Measurements from ENCODE around the gene LGI4. TPM values are rescaled to one million over a fixed set of nuclear protein-coding genes. Genes with fewer than 3 reads are reported as not detected.
"Not testable (repeated sequence)": the region's sequence is repeated elsewhere in the genome, so short reads cannot be mapped to it uniquely, and the experiment has no call there.

Gene LGI4
- polyA plus RNA-seq, 3 donors: 2.2 to 3.0 (median 2.3) TPM

DNA sequence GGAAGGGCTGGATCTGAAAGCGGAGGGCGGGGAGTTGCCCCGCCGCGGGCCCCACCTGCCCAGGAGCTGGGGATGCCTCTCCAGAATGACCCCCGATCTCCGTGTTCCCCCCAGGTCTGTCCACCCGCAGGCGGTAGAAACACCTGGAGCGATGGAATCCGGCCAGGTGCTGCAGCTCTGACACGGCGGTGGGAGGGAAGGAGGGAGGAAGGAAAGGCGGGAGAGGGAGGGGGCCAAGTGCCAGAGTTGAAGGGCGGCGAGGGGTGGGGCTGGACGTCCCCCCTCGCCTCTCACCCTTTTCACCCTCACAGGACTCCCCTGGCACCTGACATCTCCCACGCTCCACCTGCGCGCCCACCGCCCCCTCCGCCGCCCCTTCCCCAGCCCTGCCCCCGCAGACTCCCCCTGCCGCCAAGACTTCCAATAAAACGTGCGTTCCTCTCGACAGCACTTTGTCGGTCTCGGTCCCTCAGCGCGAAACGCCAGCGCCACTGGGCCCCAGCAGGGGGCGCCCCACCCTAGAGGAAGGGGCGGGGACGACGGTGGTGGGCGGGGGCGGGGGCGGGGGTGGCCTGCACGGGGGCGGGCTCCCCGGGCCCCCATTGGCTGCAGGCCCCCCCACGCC is 7.9 kb upstream of the LGI4 start:
- DNase-seq (ENCODE audit: low read depth in 3 of 3, low spot score in 2 of 3): no peak

DNA sequence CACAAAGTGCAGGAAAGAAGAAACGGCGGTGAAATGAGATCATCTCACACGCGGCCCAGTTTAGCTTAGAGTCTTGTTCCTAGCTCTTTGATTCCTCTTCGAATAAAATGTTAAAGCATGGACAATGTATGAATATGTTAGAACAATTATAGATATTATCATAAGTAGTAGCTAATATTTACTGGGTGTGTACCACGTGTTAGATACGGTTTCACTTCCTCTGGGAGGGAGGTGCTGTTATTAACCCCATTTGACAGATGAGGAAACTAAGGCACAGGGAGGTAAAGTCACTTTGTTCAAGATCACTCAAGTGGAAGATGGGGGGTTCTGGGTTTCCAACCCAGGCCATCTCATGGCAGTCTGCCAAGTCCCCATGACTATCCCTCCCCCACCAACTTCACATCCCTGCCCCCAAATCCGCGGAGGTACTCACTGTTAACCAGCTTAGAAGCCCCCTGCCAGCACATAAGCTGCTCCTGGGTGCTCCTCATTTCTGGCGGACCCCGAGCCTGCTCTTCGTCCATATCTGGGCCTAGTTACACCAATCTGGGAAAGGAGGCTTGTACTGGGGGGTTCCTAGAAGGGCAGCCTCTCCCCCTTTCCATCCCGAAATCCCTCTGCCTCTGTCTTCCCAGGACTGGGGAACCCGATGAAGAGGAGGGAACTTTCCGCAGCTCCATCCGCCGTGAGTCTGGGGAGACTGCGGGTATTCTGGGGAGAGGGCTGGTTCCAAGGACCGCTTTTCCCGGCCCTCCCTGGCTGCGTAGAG is 7.2 kb upstream of the LGI4 start:
- no peak for DNase-seq (ENCODE audit: low read depth in 3 of 3, low spot score in 2 of 3)

DNA sequence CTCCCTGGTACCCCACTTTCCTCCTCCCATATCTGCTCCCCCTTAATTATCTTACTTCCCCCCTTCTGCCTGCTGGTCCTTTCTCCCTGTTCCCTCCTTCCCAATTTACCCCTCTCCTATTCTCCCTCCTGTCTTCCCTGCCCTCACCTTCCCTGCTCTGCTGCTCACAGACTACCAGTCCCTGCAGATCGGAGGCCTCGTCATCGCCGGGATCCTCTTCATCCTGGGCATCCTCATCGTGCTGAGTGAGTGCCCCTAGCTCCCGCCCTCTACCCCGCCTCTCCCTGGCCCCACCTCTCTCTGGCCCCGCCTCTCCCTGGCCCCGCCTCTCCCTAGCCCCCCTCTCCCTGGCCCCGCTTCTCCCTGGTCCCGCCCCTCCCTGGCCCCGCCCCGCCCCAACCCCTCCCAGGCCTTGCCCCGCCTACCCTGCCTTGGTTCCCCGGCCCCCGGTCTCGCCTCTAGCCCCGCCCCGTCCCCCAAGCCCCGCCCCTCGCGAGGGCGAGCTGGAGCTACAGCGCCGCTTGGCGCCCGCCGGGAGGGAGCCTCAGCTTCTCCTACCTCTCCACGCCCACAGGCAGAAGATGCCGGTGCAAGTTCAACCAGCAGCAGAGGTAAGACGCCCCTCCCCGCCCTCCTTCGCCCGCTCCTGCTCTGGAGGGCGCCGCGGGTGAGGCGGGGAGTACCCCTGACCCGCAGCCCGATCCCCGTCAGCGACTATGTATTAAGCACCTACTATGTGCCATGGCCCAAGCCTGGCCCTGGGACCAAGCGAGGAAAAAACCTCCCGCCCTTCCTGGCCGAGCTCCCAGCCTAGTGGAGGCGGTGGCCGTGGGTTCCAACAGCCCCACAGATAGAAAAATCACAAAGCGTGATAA is 6.3 kb upstream of the LGI4 start:
- no peak for DNase-seq (ENCODE audit: low read depth in 3 of 3, low spot score in 2 of 3)

DNA sequence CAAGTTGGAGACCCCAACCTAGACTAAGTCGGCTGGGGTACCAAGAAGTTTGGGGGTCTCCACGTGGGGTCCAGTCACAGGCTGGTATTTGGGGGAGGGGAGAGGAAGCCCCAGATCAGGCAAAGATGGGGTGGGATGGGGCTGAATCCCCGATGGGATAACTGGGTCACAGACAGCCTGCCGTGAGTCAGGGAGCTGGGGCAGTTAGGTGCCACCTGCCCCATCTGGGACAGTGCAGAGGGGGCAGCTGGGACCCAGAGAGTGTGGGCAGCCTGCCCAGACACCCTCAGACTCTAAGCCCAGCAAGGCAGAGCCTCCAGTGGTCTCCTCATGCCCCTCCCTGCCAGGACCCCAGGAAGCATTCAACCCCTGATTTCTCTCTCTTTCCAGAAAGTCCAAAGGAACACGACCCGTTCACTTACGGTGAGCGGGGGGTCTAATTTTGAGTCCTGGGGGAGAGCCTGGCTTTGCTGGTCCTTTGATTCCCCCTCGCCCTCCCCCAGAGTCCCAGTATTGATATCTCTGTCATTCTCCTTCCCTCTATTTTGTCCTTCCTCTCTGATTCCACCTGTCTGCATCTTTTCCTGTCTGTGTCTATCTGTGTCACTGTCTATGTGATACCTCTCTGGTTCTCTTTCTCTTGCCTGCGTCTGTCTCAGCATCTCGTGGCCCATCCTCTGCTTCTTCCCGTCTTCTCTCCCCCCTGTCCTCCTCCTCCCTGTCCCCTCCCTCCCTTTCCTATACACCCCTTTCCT is 5.5 kb upstream of the LGI4 start:
- no peak for DNase-seq (ENCODE audit: low read depth in 3 of 3, low spot score in 2 of 3)

DNA sequence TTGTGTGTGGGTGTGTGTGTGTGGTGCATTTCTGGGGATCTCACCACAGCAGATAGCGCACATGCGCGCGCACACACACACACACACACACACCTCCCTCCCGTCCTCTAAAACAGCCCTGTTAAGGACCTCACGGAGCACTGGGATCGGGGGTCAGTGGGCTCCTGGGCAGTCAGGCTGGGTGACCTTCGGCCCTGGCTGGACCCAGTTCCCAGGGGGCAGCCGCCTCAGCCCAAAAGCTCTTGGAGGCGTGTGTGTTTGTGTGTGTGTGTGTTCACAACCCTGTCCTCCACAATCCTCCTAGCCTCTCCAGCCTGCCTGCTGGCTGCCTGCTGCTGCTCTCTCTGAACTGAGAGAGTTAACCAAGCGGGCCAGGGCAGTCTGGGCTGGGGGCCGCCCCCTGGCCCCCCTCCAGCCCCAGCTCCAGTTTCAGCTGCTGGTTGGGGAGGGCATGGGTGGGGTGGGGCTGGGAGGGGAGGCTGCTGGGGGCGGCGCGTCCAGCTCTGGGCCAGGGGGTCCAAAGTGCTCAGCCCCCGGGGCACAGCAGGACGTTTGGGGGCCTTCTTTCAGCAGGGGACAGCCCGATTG is 3.5 kb upstream of the LGI4 start, which contains the start of gene FXYD1:
TSS of gene FXYD1 (plus strand) at position 520 of the 588 bp plus-strand sequence. CDS start 1,256 bp downstream, outside the sequence.
- no peak for DNase-seq (ENCODE audit: low read depth in 3 of 3, low spot score in 2 of 3)

DNA sequence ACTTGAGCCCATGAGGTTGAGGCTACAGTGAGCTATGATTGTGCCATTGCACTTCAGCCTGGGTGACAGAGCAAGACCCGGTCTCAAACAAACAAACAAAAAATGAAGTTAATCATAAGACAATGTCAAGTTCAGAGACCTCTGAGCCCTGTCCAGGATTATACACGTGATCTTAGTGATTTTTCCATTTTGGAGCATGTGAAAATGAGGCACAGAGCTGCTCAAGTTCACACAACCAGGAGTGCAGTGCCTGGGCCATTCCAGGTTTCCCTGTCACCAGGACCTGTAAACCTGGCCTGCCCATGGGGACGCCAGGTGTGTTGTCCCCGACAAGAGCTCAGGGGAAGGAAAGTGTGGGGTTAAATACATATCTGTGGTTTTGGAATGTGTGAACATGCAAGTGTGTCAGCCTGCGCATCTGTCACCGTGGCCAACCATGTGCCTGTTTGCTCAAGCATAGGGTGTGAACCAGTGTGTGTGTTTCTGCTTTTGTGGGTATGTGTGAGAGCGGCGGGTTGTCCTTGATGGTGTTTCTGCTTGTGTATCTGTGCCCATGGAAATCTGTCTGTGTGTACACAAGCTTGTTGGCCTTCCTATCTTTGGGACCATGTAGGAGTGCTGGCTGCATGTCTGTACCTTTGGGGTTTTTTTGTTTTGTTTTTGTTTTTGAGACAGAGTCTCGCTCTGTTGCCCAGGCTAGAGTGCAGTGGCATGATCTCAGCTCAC is 2.3 kb upstream of the LGI4 start:
- no peak for DNase-seq (ENCODE audit: low read depth in 3 of 3, low spot score in 2 of 3)

DNA sequence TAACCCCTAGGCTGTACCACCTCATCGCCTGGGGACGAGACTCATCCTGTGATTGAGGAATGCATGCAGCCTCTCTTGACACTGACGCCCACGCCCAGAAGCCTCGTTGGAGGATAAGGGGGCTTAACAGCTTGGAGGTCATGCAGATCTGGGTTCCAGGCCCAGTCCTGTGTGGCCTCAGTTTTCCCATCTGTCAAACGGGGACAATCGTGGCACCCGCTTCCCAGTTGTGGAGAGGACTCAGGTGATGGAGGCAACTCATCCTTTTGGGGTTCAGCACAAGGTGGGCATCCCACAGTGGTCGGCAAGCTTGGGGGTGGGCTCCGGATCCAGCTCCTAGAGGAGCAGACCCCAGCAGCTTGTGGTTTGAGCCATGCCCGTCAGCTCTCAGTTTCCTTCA is 1.4 kb upstream of the LGI4 start:
- no peak for DNase-seq (ENCODE audit: low read depth in 3 of 3, low spot score in 2 of 3)

DNA sequence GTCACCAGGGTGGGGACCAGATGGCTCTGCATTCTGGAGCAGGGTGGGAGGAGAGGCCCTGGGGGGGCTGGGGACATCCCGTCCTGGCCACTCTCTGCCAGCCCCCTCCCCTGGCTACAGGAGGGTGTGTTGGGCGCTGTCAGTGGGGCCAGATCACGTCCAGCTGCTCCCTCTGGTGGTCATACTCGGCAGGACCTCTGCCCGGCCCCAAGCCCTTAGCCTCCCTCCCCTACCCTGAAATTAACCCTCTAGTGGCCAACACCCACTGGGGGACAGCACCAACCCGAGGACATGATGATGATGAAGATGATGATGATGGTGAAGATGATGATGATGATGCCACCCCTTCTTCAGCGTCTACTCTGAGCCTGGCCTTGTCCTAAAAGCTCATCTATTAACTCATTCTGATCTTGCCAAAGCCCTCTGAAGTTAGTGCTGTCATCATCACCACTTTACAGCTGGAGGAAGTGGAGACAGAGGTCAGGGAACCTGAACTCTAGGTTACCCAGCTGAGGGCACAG is 590 bp upstream of the LGI4 start:
- DNase-seq (ENCODE audit: low read depth in 3 of 3, low spot score in 2 of 3): peak in 1 of 3 donors; percentile 75

DNA sequence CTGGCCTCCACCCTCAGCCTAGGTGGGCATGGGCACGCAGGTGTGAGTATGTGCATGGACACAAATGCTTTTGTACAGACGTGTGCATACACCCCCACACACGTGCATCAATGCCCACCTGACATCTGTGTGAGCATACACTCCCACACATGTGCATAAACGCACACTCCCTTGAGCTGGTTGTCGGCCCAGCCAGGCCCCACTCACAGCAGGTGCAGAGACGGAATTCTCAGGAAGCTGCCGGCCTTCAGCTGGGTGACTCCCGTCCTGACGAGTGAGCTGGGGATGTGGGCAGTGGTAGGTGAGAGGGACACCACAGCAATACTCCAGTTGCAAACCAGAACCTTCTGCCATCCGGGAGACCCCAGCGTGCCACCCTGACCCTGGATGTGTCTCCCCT is 1.0 kb downstream of the LGI4 start:
- no peak for DNase-seq (ENCODE audit: low read depth in 3 of 3, low spot score in 2 of 3)

DNA sequence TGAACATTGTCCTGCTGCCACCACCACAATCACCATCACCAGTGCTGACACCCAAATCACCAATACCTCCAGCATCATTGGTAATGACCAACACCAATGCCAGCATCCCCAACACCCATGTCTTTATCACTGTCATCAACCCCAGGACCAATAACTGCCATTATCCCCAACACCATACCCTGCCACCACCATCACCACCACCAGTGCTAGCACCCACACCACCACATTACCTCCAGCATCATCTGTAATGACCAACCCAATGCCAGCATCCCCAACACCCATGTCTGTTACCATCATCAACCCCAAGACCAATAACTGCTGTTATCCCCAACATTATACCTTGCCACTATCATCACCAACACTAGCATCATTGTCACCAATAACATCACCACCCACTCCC is 2.6 kb downstream of the LGI4 start:
- DNase-seq (ENCODE audit: low read depth in 3 of 3, low spot score in 2 of 3): no peak

DNA sequence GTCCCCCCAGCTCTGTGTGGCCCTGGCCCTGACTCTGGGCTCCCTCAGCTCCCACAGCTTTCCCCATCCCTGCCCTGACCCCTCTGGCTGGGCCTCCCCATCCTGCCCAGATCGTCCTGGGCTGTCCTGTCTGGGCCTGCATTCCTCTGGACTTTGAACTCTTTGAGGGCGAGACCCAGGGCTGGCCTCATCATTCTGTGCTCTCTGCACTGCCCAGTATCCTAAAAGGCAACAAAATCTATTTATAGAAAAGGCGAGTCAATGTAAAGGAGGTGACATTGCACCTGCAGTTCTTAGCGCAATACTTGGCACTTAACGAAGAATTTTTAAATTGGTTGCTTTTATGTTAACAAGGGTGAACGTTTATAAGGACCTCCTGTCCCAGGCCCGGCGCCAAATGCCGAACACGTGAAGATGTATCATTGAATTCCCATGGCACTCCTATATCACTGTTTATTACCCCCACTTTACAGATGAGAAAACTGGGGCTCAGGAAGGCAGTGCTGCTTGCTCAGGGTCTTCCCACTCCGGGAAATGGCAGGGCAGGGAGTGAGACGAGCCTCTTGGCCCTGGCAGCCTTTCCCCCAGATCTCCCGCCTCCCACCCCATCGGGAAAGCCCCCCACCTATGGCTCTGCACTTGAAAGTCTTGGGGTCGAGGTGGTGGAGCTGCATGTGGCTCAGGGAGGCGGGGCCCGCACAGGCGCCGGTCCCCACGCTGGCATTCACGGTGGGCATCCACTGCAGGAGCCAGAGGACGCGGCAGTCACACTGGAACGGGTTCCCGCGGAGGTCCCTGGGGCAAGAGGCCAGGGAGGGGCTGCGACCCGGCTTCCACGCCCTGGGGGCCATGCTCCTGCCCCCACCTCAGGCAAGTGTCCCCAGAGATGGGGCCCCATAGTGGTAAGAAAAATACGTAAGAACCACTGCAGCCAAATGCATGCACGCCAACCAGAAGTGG is 3.8 kb downstream of the LGI4 start:
- no peak for DNase-seq (ENCODE audit: low read depth in 3 of 3, low spot score in 2 of 3)

DNA sequence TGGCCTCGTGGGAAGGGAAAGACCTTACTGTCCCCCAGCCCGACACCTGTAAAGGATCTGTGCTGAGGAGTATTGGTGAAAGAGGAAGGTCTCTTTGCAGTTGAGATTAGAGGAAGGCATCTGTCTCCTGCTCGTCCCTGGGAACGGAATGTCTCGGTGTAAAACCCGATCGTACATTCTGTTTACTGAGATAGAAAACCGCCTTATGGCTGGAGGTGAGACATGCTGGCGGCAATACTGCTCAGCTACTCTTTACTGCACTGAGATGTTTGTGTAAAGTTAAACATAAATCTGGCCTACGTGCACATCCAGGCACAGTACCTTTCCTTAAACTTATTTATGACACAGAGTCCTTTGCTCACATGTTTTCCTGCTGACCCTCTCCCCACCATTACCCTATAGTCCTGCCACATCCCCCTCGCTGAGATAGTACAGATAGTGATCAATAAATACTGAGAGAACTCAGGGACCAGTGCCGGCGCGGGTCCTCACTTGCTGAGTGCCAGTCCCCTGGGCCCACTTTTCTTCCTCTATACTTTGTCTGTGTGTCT is 5.1 kb downstream of the LGI4 start:
- DNase-seq (ENCODE audit: low read depth in 3 of 3, low spot score in 2 of 3): not testable (repeated sequence)

DNA sequence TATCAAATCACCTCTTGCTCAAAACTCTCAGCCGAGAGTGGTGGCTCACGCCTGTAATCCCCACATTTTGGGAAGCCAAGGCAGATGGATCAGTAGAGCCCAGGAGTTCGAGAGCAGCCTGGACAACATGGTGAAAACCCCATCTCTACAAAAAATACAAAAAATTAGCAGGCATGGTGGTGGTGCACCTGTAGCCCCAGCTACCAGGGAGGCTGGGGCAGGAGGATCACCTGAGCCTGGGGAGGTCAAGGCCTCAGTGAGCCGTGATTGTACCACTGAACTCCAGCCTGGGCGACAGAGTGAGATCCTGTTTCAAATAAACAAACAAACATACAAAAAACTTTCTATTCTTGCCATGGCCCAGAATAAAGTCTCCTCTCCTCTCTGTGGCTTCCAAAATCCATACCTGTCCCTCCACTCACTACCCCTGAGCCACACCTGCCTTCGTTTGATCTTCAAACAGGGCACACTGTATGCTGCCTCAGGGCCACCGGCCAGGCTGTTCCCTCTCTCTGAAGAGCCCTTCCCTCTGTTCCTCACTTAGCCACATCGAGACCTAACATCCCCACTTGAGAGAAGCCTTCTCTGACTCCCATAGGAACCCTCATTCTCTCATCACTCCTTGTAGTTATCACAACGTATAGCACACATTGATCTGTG is 6.3 kb downstream of the LGI4 start:
- DNase-seq (ENCODE audit: low read depth in 3 of 3, low spot score in 2 of 3): no peak

DNA sequence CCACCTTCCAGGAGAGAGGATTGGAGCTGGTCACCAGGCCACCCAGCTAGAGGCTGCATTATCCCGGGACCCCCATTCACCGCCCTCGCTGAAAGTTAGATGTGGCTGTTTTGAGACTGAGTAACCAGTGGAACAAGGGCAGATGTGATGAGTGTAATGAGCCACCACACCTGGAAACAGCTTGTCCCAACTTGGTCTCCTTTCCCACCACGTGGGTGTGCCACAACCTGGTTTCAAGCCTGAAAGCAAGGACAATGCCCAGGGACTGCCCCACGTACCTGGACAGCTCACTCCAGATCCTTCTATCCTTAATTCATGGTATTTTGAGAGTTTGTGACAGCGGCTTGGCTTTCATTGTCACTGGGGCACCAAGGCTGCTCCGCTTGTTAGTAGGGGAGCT is 7.0 kb downstream of the LGI4 start:
- no peak for DNase-seq (ENCODE audit: low read depth in 3 of 3, low spot score in 2 of 3)

DNA sequence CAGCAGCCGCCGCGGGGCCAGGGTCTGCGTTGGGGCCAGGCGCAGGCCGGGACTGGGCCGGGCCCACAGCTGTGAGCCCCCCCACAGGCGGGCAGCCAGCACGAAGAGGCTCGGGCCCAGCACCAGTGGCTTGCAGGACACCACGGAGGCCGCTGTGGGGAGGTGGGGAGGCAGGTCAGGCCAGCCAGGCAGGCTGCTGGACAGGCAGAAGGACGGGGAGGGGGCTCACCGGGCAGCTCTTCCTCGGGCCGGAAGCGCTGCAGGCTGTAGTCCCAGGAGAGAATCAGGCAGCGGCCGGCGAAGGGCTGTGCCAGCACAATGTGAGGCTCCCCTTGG is 8.3 kb downstream of the LGI4 start:
- no peak for DNase-seq (ENCODE audit: low read depth in 3 of 3, low spot score in 2 of 3)

DNA sequence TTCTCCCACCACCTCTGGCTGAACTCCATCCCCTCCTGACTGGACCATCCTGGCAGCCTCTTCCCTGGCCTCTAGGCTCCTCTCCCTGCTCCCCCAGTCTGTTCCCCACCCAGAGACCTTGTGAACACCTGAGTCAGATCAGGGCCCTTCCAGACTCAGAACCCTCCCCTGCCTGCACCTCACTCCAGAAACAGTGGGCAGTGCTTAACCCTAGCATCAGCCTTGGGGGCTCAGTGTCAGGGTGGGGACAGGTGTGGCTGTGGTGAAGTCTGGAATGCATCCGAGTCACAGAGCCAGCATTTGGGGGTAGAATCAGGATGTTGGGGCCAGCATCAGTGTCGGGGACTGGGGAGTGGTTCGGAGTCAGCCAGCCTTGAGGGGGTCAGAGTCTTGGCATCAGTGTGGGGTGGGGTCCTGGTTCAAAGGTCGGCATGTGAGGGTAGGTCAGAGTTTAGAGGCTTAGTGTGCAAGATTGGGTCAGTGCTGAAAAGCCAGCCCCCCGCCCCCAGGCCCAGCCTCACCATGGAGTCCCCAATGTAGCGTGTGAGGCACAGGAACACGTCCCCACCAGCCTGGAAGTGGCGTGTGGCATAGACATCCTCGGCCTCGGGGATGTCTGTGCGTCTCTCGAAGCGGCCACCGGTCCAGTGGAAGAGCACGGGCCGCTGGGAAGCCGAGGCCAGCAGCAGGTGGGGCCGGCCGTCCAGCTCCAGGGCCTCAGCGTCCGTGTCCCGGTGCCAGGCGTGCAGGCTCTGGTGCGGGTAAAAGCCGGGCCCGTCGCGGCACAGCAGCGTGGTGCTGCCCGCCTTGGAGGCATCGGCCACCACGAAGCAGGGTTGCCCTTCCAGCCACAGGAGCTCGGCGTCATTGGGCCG is 8.9 kb downstream of the LGI4 start:
- no peak for DNase-seq (ENCODE audit: low read depth in 3 of 3, low spot score in 2 of 3)

DNA sequence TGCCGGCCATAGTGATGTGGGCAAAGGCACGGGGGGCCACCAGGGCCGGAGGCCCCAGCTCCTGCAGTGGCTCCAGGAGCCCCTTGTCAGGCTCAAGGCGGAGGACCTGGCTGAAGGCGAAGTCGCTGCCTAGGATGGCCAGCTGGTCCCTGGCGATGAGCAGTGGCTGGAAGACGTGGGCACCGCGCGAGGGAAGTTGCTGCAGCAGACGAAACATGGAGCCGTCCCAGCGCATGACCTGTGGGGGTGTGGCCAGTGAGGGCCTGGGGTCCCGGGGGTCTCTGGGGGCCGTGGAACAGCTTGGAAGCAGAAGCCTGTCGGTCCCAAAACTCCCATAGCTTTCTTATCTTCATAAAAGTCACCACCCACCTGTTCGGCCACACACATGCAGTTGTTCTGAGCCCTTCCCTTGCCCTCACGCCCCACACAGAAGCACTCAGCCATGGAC is 9.6 kb downstream of the LGI4 start:
- no peak for DNase-seq (ENCODE audit: low read depth in 3 of 3, low spot score in 2 of 3)

Data from right renal cortex interstitium (tissue), 3 donors.